ENCODE results near the gene C1orf226.

The C1orf226 gene

DNA sequence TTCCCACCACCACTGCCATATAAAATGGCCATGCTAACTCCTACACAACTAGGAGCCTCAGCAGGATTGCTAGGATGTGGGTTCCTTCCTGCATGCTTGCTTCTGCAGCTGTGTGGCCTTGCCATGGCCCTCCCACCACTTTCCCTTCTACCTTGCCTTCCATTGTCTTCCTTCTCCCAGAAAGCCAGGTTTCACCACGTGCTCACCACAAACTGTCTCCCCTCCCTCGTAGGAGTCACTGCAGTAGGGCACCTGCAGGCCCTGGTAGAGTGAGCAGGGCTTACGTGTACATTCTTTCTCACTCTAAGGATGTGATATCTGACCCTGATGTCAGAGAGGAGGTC lies 3.7 kb downstream of the C1orf226 start:
- DNase-seq (ENCODE audit: low spot score) = no peak

DNA sequence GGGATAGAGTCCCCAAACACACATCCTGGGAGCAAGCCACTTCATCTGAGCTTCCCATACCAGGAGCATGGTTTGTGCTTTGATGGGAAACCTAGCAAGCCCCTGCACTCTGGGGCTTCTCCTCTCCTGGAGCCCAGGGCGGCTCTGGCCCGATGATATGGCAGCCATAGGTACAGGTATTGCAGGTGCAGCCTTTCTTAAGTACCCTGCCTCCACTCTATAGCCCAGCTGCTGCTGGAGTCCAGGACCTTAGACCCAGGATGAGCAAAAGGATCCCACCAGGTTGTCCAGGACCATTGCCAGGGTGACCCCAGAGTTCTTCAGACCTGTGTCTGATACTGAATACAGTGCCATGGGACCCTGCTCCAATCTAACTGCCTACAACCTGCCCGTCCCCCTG lies 4.2 kb downstream of the C1orf226 start:
- no peak for DNase-seq (ENCODE audit: low spot score)

DNA sequence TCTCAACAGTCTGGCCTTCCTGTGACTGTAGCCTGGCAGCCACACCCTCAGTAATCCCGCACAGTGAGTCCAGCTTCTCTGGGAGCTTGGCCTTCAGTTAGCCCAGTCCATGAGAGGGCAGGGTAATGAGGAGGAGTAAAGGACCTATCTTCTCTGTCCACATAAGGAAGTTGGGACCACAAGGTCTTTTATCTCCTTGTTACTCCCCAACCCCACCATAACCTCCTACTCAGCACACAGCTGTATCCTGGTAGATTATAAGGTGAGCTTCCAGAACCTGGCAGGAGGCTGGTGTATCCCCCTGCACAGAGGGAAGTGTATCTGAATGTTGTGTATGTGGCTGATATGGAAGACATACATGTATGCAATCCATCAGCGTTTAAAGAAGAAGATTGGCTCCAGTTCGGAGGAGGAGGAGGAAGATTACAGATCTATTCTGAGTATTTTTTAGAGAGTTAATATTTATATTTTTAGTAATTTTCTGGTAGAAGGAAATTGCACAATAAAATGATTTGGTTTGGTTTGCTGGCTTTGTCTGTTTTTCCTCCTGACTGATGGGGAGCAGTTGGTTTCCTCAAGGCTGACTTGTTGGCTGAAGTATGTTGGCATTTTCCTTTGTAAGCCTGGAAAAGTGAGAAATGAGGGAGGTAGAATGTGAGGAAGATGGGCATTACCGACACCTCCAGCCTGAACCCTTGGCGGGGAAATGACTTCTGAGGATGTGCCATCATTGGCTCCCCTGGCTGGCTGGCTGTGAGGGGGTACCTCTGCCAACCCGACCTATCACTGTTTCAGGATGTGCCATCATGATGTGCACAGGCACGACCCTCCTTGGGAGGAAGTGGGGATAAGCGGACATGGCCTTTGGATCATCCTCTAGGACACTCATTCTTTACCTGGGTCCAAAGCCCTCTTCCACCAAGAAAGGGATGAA lies 5.0 kb downstream of the C1orf226 start:
- DNase-seq (ENCODE audit: low spot score) = no peak

DNA sequence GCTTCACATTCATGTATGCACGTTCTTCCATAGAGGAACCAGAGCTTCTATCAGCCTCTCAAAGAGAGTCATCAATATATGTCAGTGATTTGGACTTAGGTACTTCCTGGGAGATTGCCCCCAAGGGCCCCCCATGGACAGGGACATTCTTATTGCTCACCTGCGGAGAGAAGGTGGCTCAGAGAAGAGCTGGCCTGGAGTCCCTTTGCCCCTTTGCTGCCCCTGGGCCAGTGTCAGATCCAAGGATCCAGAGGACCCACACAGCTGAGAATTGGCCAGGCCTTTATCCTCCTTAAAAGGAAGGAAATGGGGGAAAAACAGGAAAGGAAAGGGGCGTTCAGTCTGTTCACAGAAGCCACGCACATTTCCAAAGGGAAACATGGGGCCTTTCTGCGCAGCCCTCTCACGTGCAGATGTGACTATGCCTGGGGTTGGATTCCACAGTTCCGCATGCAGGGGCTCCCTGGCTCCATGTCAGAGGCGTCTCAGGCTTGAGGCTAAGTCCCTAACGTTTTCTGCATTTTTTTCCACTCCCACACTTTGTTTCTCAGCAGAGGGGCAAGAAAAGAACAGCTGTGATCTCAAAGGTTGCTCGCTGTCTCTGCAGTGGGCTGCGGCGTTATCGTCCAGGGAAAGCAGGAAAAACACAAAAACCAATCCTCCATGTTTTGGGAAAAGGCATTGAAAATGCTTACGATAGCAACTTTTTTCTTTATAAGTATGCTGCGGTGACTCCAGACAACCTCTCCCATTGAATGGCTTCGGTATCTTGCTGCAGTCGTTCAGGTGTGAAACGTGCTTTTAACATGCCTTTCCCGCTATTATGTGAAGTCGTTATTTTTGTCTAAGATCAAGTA lies 5.9 kb downstream of the C1orf226 start:
- no peak for DNase-seq (ENCODE audit: low spot score)

DNA sequence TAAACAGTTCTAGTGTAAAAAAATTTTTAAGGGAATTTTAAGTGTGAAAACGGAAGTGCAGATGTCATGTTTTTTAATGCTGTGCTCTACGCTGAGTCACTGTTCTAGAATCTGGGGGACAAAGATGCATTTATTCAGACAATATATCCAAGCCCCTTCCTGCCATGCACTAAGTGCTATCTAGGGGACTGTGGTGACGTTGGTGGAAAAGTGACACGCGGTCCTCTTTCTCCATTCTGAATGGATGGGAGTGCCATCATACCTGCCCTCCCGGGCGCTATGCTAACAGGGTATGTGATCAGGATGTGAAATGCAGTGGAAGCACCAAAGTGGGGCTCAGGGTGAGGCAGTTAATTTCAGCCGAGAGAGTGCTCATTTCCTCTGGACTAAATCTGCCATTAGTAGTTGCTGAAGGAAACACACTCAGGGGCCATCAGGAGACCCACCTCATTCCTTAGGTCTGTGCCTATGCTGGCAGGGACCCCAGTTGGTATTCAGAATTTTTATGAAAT lies 6.6 kb downstream of the C1orf226 start:
- DNase-seq (ENCODE audit: low spot score) = no peak

DNA sequence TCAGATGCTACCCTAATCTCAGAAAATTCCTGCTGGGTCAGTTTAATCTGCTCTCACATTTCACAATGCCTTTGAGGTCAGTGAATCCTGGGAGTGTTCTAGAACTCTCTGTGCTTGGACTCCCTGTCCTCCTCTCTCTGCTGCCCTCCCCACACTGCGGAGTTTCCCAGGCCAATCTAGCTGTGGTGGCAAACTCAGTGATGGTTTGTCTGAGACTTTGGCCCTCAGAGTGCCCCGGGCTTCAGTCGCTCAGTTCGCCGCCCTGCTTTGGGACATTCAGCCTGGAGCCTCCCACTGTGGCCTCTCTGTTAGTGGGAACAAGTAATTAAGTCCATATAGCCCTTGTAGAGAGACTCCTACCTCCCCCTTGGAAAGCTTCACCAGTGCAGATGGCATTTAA lies 7.1 kb downstream of the C1orf226 start:
- DNase-seq (ENCODE audit: low spot score) = no peak

DNA sequence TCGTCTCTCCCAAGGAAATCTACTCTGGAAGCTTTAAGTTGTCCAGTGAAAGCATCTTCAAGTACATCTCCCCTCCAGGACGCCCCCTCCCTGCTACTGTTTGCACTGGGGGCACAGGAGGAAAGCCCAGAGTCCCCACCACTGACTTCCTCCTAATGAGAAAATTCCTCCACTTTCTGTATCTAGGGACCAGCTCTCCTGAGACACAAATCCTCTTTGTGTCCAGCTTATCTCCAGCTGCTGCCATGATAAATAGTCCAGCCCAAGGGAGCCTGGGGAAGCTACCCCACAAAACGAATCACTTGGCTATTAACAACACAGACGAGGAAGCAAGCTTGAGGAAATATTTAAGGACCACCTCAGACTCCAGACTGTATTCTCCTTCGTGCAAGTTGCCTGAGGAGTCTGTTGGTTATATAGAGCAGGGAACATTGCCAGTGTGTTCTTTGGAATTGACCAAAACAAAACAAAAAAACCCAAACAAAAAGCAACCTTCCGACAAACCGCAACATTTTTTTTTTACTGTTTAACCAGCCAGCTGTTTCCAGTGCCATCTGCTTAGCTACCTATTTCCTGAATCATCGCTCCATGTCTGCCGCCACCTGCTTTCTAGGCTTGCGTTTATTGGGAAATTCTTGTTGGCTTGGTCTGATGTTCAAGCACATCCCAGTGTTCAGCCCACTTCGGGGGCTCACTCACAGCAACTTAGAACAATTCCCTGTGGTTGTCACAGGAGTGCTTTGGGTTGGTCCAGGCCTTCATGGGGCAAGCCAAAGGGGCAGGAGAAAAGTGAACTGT lies 7.7 kb downstream of the C1orf226 start:
- DNase-seq (ENCODE audit: low spot score) = no peak

DNA sequence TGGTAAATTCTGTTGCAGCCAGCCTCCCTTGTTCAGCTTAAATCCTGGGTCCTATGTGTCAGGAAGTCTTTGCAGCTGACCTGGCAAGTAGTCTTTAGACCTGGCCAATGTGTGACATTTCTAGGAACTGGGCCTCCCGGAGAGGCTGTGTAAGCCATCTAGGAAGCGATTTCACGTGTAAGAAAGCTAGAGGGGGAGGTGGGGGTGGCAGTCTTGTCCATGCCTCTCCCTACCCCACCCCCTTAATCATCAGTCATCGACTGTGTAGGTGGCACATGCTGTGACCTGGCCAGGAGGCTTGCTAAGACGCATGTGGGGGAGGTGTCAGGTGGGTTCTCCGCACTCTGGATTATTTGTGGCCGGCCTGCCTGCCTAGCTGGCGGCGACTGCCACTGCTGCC lies 8.4 kb downstream of the C1orf226 start:
- DNase-seq (ENCODE audit: low spot score) = no peak

DNA sequence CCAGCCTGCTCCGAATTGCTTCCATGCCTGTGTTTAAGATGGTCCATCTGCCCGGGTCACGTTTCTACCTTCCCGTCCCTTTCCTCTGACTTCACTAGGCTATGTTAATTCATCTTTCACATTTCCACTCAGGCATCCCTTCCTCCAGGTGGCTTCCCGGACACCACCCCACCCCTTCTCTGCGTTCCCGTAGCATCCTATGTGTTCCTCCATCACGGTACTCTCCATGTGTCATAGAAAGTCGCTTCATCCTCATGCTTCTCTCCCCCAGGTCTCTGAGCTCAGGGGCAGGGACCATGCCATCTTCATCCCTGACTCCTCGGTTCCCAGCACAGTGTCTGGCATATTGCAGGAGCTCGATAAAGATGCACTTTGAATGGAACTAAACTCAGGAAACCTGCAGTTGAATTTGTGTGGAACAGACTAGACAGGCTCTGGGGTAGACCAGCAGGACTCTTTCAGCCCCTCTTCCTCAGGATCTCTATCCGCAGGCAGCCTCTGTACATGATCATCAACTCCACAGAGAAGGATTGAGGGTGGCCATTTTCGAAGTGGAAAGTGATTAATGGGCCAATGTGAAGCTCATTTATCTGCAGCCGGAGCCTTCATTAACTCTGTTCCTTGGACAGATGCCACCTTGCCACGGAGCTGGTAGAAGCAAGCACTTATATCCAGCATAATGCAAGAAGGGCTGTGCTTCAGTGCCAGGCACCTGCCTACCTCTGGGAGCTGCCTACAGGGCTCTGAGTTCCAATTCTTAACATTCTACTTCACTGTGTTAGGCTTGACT lies 9.1 kb downstream of the C1orf226 start:
- no peak for DNase-seq (ENCODE audit: low spot score)

DNA sequence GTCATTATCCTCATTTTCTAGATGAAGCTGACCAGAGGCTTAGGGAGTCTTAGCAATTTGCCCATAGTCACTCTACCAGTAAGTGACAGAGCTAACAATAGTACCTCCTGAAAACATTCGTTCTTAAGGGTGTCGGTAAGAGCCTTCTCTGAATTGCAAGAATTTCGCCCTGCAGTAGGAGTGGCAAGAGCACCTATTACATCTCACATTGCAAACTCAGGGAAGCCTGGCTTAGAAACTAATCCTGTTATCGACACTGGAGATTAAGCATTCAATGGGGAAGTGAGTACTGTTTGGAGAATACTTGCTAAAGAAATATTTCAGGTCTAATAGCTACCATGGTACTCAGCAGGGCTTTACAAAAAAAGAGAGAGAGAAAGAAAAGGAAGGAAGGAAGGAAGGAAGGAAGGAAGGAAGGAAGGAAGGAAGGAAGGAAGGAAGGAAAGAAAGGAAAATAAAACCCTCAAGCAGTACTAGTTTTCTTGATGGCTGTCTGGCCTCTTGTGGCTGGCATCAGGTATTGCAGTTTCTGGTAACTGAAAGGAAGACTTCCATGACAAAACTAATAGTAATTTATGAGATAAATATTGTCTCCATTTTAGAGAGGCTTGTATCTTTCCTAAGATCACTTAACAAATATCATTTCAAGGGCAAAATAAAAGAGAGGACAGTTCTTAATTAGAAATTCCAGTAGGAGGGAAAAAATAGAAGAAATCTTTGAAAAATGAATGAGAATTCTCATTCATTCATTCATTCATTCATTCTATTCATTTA lies 10.4 kb downstream of the C1orf226 start:
- DNase-seq (ENCODE audit: low spot score) = peak; percentile 33

DNA sequence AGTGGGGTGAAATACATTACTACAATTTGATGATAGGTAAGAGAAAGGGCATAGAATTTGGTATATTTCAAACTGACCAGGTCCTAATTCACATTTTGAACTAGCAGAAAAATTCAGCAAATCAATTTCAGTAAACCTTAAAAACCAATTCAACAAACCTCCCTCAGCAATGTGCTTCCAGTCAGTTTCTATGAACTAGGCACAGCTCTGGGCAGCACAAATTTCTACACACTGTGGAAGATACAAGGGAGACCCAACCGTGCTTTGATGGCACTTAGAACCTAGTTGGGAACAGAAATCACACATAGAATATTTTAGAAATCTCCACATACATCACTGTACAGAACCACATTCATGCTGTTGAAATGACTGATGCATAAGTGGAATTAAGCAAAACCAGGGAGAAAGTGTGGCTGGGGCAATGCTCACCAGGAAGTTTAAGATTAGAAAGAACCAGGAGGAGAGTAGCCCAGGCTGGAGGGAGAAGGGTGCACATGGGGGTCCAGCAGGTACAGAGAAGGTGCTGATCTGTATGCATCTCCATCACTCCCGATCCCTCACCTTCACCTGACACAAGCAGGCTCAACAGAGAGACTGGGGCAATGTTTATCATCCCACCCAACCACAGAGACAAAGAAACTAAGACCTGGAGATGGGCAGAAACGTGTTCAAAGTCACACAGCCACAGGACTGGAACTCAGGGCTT lies 14.8 kb downstream of the C1orf226 start:
- no peak for DNase-seq (ENCODE audit: low spot score)

DNA sequence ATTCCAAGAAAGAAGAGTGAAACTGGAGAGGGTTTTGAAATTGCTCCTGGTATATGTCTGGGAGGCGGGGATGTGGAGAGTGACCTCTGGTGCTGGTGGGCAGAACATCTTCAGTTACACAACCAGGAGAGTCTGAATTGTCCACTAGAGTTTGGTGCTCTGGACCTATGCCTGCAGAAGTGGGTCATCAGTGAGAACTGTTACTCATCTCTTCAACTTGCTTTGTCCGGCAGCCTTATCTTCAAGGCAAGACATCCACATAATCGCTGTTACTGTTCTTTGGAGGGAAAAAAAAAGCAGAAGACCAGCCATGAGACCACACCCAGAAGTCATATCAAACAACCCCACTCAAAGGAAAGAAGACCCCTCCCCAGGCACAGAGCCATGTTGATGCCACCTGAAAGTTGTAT lies 15.5 kb downstream of the C1orf226 start:
- no peak for DNase-seq (ENCODE audit: low spot score)

DNA sequence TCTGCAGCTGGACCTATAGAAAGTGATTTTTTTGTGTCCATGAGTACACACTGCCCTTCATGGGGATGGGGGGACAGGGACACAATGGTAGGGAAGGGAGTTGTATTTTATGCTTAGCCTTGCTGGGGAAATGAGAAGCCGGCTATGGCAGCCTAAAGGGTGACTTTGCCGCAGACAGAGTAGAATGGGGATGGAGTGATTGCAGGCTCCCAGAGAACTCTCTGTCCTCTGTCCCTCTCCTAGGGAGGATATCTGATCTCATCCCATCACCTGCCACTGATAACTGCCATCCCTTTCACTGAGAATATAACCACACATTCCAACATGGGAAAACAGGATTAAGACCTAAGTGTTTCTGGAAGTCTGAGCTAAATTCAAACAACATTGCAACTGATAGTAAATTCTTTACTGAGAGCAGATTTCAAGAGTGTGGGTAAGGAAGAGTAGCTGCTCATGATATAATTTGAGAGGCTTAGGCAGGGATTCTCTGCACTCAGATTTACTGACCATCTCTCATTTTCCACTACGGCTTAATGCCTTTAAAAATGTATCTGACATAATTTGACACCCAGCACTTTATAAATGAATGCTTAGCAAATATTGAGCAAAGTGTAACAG lies 16.5 kb downstream of the C1orf226 start:
- DNase-seq (ENCODE audit: low spot score) = no peak

DNA sequence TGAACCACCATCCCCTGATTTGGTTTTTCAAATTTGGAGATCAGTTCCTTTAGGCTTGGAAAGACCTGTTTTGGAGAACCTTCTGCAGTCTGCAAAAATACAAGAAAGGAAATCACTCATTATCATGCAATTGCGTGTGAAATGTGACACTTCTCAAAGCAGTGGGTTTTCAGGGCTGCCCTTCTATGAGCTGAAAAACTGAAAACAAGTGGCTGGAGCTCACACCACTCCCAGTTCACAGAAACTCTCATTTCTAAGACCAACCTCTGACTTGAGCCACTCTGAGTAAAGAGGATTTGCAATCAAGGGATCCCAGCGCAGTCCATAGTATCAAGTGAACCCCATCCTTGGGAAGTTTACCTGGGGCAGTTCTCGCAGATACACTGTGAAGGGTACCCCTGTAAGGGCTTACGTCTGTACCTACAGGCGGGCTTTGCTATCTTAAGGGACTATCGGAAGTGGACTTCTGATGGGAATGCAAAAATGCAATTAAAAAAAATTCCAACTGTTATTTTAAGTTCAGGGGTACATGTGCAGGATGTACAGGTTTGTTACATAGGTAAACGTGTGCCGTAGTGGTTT lies 17.6 kb downstream of the C1orf226 start:
- DNase-seq (ENCODE audit: low spot score) = no peak

DNA sequence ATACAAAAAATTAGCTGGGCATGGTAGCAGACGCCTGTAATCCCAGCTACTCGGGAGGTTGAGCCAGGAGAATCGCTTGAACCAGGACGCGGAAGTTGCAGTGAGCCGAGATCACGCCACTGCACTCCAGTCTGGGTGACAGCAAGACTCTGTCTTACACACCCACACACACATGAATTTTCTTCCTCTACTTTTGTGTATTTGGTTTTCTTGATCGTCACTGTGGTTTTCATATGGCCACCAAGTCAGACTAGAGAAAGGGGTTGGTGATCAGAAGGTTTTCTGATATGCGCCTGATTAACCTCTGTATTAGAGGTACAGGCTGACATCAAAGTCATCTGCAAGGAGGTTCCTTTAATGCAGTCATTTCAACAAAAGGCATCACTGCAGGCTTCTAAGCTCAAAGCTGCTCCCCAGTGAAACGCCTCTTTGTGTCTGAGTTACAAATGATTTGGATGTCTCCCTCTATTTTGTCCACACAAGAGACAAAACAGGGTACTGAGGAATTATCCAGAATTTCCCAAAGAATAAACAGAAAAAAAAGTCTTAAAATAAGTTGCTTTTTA lies 19.3 kb downstream of the C1orf226 start:
- DNase-seq (ENCODE audit: low spot score) = no peak

DNA sequence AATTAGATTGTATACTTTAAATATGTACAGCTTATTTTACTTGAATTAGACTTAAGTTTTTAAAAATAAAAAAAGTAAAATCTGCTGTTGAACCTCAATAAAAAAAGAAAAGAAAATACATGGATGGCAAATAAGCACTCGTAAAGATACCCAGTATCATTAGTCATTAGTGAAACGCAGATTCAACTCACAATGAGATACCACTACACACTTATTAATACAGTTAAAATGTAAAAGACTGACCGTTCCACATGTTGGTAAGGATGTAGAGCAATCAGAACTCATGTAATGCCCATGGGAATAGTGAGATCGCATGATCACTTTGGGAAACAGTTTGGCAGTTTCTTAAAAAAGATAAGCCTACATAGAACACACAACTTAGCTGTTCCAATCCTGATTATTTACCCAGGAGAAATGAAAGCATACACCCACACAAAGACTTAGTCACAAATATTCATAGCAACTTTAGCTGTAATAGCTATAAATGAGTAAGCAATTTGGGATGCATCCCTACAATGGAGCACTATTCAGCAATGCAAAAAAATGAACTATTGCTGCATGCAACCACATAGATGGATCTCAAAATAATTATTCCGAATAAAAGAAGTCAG lies 23.1 kb downstream of the C1orf226 start:
- no peak for DNase-seq (ENCODE audit: low spot score)

DNA sequence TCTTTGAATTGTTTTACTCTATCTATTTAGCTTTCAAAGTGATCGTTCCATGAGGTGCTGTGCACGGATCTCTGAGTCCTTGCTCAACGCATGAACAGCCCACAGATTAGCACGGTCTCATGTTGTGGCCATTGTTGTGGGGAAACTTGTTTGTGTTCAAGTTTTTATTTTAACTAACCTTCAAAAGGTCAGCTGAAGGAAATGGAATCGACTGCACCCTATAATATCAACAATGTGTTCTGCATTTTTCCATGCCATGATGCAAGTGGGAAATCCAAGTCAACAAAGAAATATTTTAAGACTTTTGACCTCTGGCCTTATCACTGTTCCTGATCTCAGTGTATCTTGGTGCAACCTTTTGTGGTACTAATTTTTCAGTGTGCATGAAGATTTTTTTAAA lies 24.3 kb downstream of the C1orf226 start:
- no peak for DNase-seq (ENCODE audit: low spot score)

DNA sequence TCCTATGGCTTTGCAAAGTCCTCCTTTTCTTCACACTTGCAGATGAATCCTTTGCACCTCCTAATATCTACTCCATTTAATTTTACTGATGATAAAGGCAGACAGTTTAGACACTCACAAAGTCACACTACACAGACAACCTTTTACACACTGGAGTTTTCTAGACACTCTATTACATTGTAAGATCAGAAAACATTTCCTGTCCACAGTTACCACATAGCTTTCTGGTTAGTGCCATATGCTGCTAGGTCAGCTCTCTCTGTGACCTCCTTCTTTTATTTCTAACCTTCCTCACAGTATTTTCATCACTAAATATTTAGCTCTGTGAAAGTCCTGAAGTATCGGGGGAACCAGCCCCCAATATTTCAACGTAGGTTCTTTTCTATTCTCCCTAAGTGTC lies 25.3 kb downstream of the C1orf226 start:
- DNase-seq (ENCODE audit: low spot score) = no peak

Data from kidney capillary endothelial cell (primary cell).